GM10847 (cell line): ENCODE measurements around the gene NOS1AP.

Experiments used
- POLR2A ChIP-seq: IDR thresholded peaks from 2 replicates; pipeline ENCODE4 v1.6.1; 2011; ENCODE audit not compliant: insufficient read length; ENCODE audit errors: extremely low read depth

NOS1AP gene

GRCh38 chr1:162138599-162139181, 69.2 kb downstream of the NOS1AP start:
- TF ChIP-seq POLR2A, result no peak

DNA sequence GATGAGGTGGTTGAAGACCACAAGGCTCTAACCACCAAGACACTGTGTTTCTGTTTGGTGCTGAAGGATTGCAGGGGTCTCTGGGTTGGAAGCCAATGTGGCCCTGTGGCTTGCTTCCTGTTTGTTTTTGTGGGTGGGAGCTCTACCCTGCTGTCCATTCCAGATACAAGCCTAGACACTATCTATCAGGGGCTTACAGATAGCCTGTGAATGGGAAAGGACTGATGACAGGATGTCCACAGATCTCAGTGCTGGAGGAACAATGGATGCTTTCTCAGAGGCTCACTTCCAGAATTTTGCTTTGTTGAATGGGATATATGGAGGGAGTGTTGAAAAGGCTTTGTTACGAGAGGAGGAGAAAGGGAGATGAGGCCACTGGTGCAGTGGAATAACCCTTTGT, 69.7 kb downstream of the NOS1AP start:
- no peak for TF ChIP-seq POLR2A

DNA sequence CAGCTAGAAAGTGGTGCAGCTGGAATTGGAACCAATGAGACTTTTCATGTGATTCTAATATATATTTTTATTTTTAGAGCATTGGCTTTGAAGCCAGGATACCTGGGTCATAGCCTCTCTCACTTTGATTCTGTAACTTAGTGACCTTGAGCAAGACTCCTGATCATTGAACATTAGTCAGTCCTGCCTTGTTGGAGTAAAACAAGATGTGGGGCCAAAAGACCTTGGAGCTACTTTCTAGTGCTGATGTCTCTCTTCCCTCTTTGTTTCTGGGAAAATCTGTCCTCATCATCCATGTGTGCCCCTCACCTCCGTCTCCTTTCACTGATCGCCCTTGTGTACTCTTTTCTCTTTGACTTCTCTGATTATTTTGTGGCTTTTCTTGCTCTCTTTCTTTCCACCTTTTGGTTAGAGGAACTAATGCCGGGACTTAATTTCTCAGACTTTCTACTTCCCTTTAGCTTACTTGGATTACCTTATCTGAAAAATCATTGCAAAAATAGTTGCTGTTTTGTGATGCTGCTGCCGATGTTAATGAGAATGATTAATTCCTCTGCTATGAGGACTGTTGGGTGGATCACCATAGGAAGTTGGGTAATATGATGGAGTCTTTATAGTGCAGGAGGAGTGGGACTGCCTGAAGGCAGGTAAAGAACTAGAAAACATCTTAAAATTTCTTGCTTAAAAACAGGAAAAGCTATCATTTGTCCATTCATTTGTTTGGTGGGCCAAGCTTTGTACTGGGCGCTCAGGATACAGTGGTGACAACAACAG, 72.0 kb downstream of the NOS1AP start:
- TF ChIP-seq POLR2A, result no peak

DNA sequence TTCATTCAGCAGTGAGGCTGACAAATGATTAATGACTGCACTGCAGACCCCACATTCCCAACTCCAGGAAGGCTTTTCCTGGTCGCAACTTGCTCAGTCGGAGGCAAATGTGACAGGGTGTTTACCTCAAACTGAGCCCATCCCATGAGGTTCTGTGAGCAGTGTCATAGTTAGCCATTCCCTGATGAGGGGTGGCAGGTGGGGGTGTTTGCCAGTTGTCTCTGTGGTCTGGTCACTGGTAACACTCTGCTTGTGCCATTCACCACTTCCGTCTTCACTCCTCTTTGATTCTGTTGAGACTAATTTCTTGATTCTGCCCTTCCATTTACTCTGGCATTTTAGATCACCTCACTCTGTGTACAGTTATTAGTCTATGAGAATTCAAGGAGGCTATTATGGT, 73.5 kb downstream of the NOS1AP start:
- no peak for TF ChIP-seq POLR2A

- no peak for TF ChIP-seq POLR2A
Measured at GRCh38 chr1:162144268-162144667, 74.8 kb downstream of the NOS1AP start.

GRCh38 chr1:162144853-162145252, 75.4 kb downstream of the NOS1AP start:
- TF ChIP-seq POLR2A, result no peak

- TF ChIP-seq POLR2A, result no peak
Measured at GRCh38 chr1:162145280-162145965, 75.9 kb downstream of the NOS1AP start.

DNA sequence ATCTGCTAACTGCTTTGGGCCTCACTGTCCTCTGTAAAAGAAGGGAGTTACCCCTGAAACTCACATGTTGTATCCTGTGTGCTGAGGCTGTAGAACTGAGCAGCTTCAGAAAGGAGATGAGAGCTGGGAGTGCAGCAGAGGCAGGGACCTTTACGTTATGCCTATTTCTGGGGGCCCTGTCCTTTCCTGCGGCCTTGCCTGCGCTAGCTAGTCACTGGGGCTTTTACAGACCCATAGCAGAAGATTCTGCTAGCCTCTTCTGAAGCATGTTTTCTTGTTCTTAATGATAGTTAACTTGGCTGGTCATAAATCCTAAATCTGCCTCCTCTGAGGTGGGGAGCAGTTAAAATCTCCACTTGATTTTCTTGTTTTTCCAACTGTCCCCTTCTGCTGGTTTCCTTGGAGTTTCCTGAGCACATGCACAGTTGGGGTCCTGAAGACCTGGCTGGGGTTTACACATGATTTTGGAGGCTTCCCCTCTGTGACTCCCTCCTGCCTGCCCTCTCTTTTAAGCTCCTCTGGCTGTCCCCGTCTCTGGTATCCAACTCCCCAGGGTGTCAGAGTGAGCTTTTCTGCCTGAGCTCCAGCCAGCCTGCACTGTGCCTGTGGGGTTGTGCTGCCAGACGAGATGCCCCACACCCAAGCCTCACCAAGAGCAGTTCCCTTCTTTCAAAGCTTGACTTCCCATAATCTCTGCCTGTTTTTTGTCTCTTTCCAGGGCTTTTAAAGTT, 76.6 kb downstream of the NOS1AP start:
- TF ChIP-seq POLR2A, result no peak

DNA sequence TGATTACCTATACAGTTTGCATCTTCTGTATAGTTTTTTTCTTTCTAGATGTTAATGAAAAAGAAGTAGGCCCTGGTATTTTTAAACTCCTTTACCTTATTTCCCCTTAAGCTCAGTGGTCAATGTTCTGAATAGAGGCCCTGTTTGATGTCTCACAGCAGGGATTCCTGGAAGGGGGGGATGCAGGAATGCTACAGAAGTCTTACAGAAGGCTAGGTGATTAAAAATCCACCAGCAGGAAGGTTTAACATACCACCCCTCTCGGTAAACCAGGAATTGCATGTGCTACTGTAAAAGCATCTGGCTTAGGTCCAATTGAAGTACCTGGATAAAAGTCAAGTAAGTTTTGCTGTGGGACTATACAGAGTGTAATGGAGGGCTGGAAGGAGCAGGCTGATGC, 78.3 kb downstream of the NOS1AP start:
- TF ChIP-seq POLR2A, result no peak

DNA sequence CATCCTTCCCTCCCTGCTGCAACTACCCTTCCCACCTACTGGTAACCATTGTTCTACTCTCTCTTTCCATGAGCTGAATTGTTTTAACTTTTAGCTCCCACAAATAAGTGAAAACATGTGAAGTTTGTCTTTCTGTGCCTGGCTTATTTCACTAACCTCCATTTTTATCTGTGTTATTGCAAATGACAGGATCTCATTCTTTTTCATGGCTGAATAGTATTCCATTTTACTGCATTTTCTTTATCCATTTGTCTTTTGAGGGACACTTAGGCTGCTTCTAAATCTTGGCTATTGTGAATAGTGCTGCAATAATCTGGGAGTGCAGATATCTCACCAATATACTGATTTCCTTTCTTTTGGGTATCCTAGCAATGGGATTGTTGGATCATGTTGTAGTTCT, 80.6 kb downstream of the NOS1AP start:
- no peak for TF ChIP-seq POLR2A

GRCh38 chr1:162151900-162152829, 82.7 kb downstream of the NOS1AP start:
- TF ChIP-seq POLR2A, result no peak

DNA sequence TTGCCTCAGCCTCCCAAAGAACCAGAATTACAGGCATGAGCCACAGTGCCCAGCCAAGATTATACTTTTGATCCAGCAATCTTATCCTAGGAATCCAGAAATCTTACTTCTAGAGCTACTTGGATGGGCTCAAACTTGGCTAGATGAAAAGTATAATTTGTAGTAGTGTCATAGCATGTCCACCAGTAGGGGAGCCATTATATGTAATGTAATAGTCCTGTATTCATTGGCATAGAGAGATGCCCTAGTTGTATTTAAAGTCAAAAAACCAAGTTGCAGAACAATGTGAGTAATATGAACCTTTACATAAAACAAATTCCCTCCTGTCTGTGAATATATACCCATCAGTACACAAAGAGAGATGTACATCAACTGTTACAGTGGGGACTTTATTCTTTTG, 83.9 kb downstream of the NOS1AP start:
- TF ChIP-seq POLR2A, result no peak

GRCh38 chr1:162157469-162157868, 88.0 kb downstream of the NOS1AP start:
- no peak for TF ChIP-seq POLR2A

- no peak for TF ChIP-seq POLR2A
Measured at GRCh38 chr1:162158624-162159271, 89.3 kb downstream of the NOS1AP start.
